Measurements from ENCODE around the gene KCNJ15.

The KCNJ15 gene

GRCh38 chr21:38290809-38291208, 34.0 kb downstream of the KCNJ15 start:
- no peak for ATAC-seq
- TF ChIP-seq ZNF8 (CRISPR knock-in tag; IDR thresholded peaks at IDR 0.05) (no peak), SNAI2 (CRISPR knock-in tag; IDR thresholded peaks at IDR 0.05) (no peak), ZNF565 (CRISPR knock-in tag; conservative IDR thresholded peaks at IDR 0.05; ENCODE audit: low read depth) (no peak), CSDC2 (CRISPR knock-in tag; IDR thresholded peaks at IDR 0.05) (no peak), TOX (CRISPR knock-in tag; IDR thresholded peaks at IDR 0.05; ENCODE audit: borderline replicate concordance) (no peak), OSR1 (CRISPR knock-in tag; IDR thresholded peaks at IDR 0.05) (no peak), ISL1 (CRISPR knock-in tag; IDR thresholded peaks at IDR 0.05) (no peak), BACH2 (CRISPR knock-in tag; IDR thresholded peaks at IDR 0.05; ENCODE audit: borderline replicate concordance) (no peak), GLIS3 (CRISPR knock-in tag; IDR thresholded peaks at IDR 0.05) (no peak), CREB5 (CRISPR knock-in tag; IDR thresholded peaks at IDR 0.05; ENCODE audit: low read depth) (no peak), ZC3H10 (CRISPR knock-in tag; IDR thresholded peaks at IDR 0.05) (no peak), TSHZ2 (CRISPR knock-in tag; IDR thresholded peaks at IDR 0.05) (no peak), ESRRG (CRISPR knock-in tag; IDR thresholded peaks at IDR 0.05) (no peak), TCF4 (CRISPR knock-in tag; IDR thresholded peaks at IDR 0.05; ENCODE audit: borderline replicate concordance) (no peak), ZFP30 (CRISPR knock-in tag; IDR thresholded peaks at IDR 0.05) (no peak), ZFP3 (CRISPR knock-in tag; IDR thresholded peaks at IDR 0.05) (no peak)
- TF ChIP-seq, protein P1, sequence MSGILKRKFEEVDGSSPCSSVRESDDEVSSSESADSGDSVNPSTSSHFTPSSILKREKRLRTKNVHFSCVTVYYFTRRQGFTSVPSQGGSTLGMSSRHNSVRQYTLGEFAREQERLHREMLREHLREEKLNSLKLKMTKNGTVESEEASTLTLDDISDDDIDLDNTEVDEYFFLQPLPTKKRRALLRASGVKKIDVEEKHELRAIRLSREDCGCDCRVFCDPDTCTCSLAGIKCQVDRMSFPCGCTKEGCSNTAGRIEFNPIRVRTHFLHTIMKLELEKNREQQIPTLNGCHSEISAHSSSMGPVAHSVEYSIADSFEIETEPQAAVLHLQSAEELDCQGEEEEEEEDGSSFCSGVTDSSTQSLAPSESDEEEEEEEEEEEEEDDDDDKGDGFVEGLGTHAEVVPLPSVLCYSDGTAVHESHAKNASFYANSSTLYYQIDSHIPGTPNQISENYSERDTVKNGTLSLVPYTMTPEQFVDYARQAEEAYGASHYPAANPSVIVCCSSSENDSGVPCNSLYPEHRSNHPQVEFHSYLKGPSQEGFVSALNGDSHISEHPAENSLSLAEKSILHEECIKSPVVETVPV (CRISPR knock-in tag; IDR thresholded peaks at IDR 0.05), result no peak

- ATAC-seq, result no peak
- TF ChIP-seq PPARA (CRISPR knock-in tag; IDR thresholded peaks at IDR 0.05; ENCODE audit: borderline replicate concordance), result no peak
- no peak for TF ChIP-seq ZFP3 (CRISPR knock-in tag; IDR thresholded peaks at IDR 0.05)
- TF ChIP-seq RARB (CRISPR knock-in tag; IDR thresholded peaks at IDR 0.05), result no peak
- no peak for TF ChIP-seq BACH2 (CRISPR knock-in tag; IDR thresholded peaks at IDR 0.05; ENCODE audit: borderline replicate concordance)
- no peak for TF ChIP-seq ZFP30 (CRISPR knock-in tag; IDR thresholded peaks at IDR 0.05)
- no peak for TF ChIP-seq POU6F1 (CRISPR knock-in tag; IDR thresholded peaks at IDR 0.05; ENCODE audit: borderline replicate concordance, low read depth)
- TF ChIP-seq TSHZ2 (CRISPR knock-in tag; IDR thresholded peaks at IDR 0.05), result no peak
- no peak for TF ChIP-seq ZNF70 (CRISPR knock-in tag; IDR thresholded peaks at IDR 0.05)
- no peak for TF ChIP-seq ISL1 (CRISPR knock-in tag; IDR thresholded peaks at IDR 0.05)
- TF ChIP-seq TOX (CRISPR knock-in tag; IDR thresholded peaks at IDR 0.05; ENCODE audit: borderline replicate concordance), result no peak
- no peak for TF ChIP-seq ESRRG (CRISPR knock-in tag; IDR thresholded peaks at IDR 0.05)
- TF ChIP-seq CSDC2 (CRISPR knock-in tag; IDR thresholded peaks at IDR 0.05), result no peak
- TF ChIP-seq ZC3H10 (CRISPR knock-in tag; IDR thresholded peaks at IDR 0.05), result no peak
- no peak for TF ChIP-seq TCF4 (CRISPR knock-in tag; IDR thresholded peaks at IDR 0.05; ENCODE audit: borderline replicate concordance)
- no peak for TF ChIP-seq ZNF565 (CRISPR knock-in tag; conservative IDR thresholded peaks at IDR 0.05; ENCODE audit: low read depth)
- TF ChIP-seq, protein P1 (CRISPR knock-in tag; IDR thresholded peaks at IDR 0.05), result no peak
- no peak for TF ChIP-seq OSR1 (CRISPR knock-in tag; IDR thresholded peaks at IDR 0.05)
Observed at GRCh38 chr21:38291874-38292273, 35.1 kb downstream of the KCNJ15 start.

Measured in SK-N-SH treated with all-trans-retinoic acid at 6 μM for 48 hours (cell line).